GM23338 (cell line): Measurements from ENCODE around the gene KLHL17. TPM values are rescaled to one million over a fixed set of nuclear protein-coding genes. Genes with fewer than 3 reads are reported as not detected.

ENCODE experiments used
- ATAC-seq: fragments of 200-7000 bp; cut with Tn5 transposase; 3 replicates; pipeline ENCODE4 v1.9.1; 2020
- DNase-seq: peaks from one replicate; pipeline ENCODE4 v3.0.0-alpha.2; 2015; ENCODE audit warnings: low spot score
- H2AFZ ChIP-seq: fragments of 200-600 bp; sonication (generic); 2 replicates; pipeline ENCODE4 v1.8.0; 2016; ENCODE audit warnings: antibody characterized with exemption, mild to moderate bottlenecking, moderate library complexity
- H3F3A ChIP-seq: fragments of 200-600 bp; sonication (generic); replicated peaks from 2 replicates; pipeline ENCODE4 v1.8.0; 2017; ENCODE audit warnings: antibody characterized with exemption, mixed run types, low read depth
- H3K27ac ChIP-seq: fragments of 200-600 bp; sonication (generic); 2 replicates; pipeline ENCODE4 v1.6.1; 2016; ENCODE audit warnings: low read depth
- H3K27me3 ChIP-seq: fragments of 200-600 bp; sonication (generic); 2 replicates; pipeline ENCODE4 v1.8.0; 2016; ENCODE audit warnings: mild to moderate bottlenecking, mixed run types, moderate library complexity; ENCODE audit not compliant: insufficient read depth
- H3K36me3 ChIP-seq: fragments of 200-600 bp; sonication (generic); 2 replicates; pipeline ENCODE4 v1.8.0; 2016; ENCODE audit warnings: mild to moderate bottlenecking; ENCODE audit not compliant: insufficient read depth
- H3K4me1 ChIP-seq: fragments of 200-600 bp; sonication (generic); 2 replicates; pipeline ENCODE4 v1.8.0; 2016; ENCODE audit warnings: mild to moderate bottlenecking, moderate library complexity; ENCODE audit not compliant: insufficient read depth
- H3K4me2 ChIP-seq: fragments of 200-600 bp; sonication (generic); 2 replicates; pipeline ENCODE4 v1.7.1; 2017; ENCODE audit warnings: mixed run types
- H3K4me3 ChIP-seq: fragments of 200-600 bp; sonication (generic); 2 replicates; pipeline ENCODE4 v1.6.1; 2016; ENCODE audit warnings: mixed run types
- H3K79me2 ChIP-seq: fragments of 200-600 bp; sonication (generic); replicated peaks from 2 replicates; pipeline ENCODE4 v1.8.0; 2017; ENCODE audit warnings: mild to moderate bottlenecking; ENCODE audit not compliant: insufficient read depth
- H3K9me2 ChIP-seq: fragments of 200-600 bp; sonication (generic); 2 replicates; pipeline ENCODE4 v1.8.0; 2017; ENCODE audit not compliant: insufficient read depth
- H4K20me1 ChIP-seq: fragments of 200-600 bp; sonication (generic); replicated peaks from 2 replicates; pipeline ENCODE4 v1.8.0; 2017; ENCODE audit warnings: mild to moderate bottlenecking; ENCODE audit not compliant: insufficient read depth
- H3K27ac Mint-ChIP-seq: 2 replicates; pipeline ENCODE4 v1.8.0; 2020; ENCODE audit warnings: inconsistent platforms, mild to moderate bottlenecking, moderate library complexity, mixed read lengths
- H3K27me3 Mint-ChIP-seq: 3 replicates; pipeline ENCODE4 v1.8.0; 2022; ENCODE audit warnings: low read depth, mild to moderate bottlenecking, moderate library complexity, mixed read lengths, inconsistent platforms; ENCODE audit not compliant: insufficient read depth, poor library complexity
- H3K36me3 Mint-ChIP-seq: 3 replicates; pipeline ENCODE4 v1.8.0; 2021; ENCODE audit warnings: low read depth, mild to moderate bottlenecking, inconsistent platforms, moderate library complexity, mixed read lengths
- H3K4me1 Mint-ChIP-seq: 3 replicates; pipeline ENCODE4 v1.8.0; 2020; ENCODE audit warnings: mild to moderate bottlenecking, inconsistent platforms, mixed read lengths
- H3K4me3 Mint-ChIP-seq: 3 replicates; pipeline ENCODE4 v1.8.0; 2021; ENCODE audit warnings: moderate library complexity, mild to moderate bottlenecking, inconsistent platforms, mixed read lengths
- H3K9me3 Mint-ChIP-seq: 3 replicates; pipeline ENCODE4 v1.8.0; 2020; ENCODE audit warnings: moderate library complexity, mild to moderate bottlenecking, inconsistent platforms, mixed read lengths
- CREB1 ChIP-seq: fragments of 250-450 bp; sonication (Bioruptor Pico); IDR thresholded peaks from 2 replicates; pipeline ENCODE4 v1.5.0; 2020; ENCODE audit warnings: low read depth, mild to moderate bottlenecking, moderate library complexity
- JUNB ChIP-seq: IDR thresholded peaks from one replicate; pipeline ENCODE4 v1.6.1; 2016; ENCODE audit warnings: antibody characterized with exemption; ENCODE audit not compliant: unreplicated experiment
- NANOG ChIP-seq: IDR thresholded peaks from 2 replicates; pipeline ENCODE4 v1.6.1; 2016; ENCODE audit warnings: antibody characterized with exemption, borderline replicate concordance
- STAT1 ChIP-seq: IDR thresholded peaks from one replicate; pipeline ENCODE4 v1.6.1; 2016; ENCODE audit warnings: antibody characterized with exemption; ENCODE audit not compliant: unreplicated experiment
- ZNF114 ChIP-seq: fragments of 250-450 bp; sonication (Bioruptor Pico); IDR thresholded peaks from 2 replicates; pipeline ENCODE4 v1.5.0; 2020; ENCODE audit warnings: mild to moderate bottlenecking, moderate library complexity
- ZNF331 ChIP-seq: fragments of 250-450 bp; sonication (Bioruptor Pico); IDR thresholded peaks from 2 replicates; pipeline ENCODE4 v1.5.0; 2020; ENCODE audit warnings: low read depth, mild to moderate bottlenecking, moderate library complexity
- polyA plus RNA-seq: library from polyadenylated mRNA; unstranded; fragments of >200 nt; fragmentation: Nextera tagmentation; extraction: Ambion mirVana; gene quantifications from 2 replicates; pipeline ENCODE4 v1.2.1, GENCODE V29; 2016
- total RNA-seq: library from RNA; depleted of rRNA; stranded (reverse); fragments of >200 nt; shearing (Covaris generic); gene quantifications from 2 replicates; pipeline ENCODE4 v1.2.3, GENCODE V29; 2014
- TF ChIP-seq, protein P1 (sequence below): IDR thresholded peaks from 2 replicates; pipeline ENCODE4 v1.6.1; 2016; ENCODE audit warnings: antibody characterized with exemption
- TF ChIP-seq, protein P2 (sequence below): IDR thresholded peaks from one replicate; pipeline ENCODE4 v1.6.1; 2018; ENCODE audit warnings: antibody characterized with exemption; ENCODE audit not compliant: unreplicated experiment
- TF ChIP-seq, protein P3 (sequence below), 2 experiments: fragments of 200-600 bp in 1 of 2; sonication (generic) in 1 of 2; conservative IDR thresholded peaks; 2 replicates each; pipeline versions ENCODE4 v1.5.1 to v1.6.1; 2016 to 2017; ENCODE audit warnings: antibody characterized with exemption in 2 of 2, low read depth in 2 of 2, mild to moderate bottlenecking in 2 of 2, moderate library complexity in 1 of 2

KLHL17 gene
- total and polyA plus RNA-seq, 2 experiments from 2014 or later, result 16.5 to 37.1 TPM

DNA sequence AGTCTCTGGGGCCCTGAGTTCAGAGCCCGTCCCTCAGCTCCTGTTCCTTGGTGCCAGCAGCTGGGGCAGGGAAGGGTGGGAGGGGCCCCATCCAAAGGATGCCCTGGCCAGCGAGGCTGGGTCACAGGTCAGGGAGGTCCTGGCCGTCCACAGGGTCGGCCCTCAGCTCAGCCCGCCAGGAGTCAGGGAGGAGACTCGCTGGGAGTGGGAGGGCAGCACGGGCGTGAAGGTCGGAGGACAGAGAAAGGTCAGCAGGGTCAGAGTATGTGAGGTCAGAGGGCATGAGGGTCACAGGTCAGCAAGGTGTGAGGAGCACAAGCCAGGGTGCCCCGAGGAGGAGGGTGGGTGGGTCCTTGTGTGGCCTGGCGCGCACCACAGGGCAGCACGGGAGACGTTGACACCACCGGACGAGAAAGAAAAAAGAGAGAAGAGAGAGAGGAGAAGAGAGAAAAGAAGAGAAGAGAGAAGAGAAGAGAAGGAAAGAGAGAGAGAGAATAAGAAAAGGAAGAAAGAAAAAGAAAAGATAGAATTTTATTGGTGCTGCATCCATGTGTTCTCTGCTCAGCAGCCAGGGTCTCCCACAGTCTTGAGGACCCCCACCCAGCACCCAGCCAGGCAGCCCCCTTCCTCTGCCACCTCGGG, 14.4 kb downstream of the KLHL17 start:
- Histone ChIP-seq H3K27ac (no peak overlapping the region), H3K27me3 (peaks cover 5% of the 10 kb centered on the region; the same call in 1 of the 2 replicates), H3K4me3 (no peak overlapping the region), H3K4me2 (no peak overlapping the region), H3F3A (no peaks in the 10 kb centered on the region), H3K4me1 (no peaks in the 10 kb centered on the region; the same call in 1 of the 2 replicates), H3K9me2 (no peaks in the 10 kb centered on the region), H4K20me1 (no peaks in the 10 kb centered on the region), H3K79me2 (no peaks in the 10 kb centered on the region), H3K36me3 (no peaks in the 10 kb centered on the region), H2AFZ (no peak overlapping the region)
- Mint-ChIP-seq H3K9me3 (peaks cover 5% of the 10 kb centered on the region), H3K27me3 (peaks cover 19% of the 10 kb centered on the region), H3K4me1 (peaks cover 4% of the 10 kb centered on the region), H3K27ac (no peak overlapping the region), H3K4me3 (no peak overlapping the region), H3K36me3 (peaks cover 5% of the 10 kb centered on the region)
- TF ChIP-seq CREB1 (CRISPR knock-in tag) (no peak), JUNB (no peak), ZNF331 (CRISPR knock-in tag) (no peak), ZNF114 (no peak)
- ATAC-seq, result no peak
- DNase-seq, result no peak

GRCh38 chr1:975365-975764, 15.0 kb downstream of the KLHL17 start:
- Histone ChIP-seq H3K9me2 (no peaks in the 10 kb centered on the region), H3K4me2 (0 out of 2 replicates have a peak overlapping the region, but pooled peaks have one; percentile 78), H3K79me2 (no peaks in the 10 kb centered on the region), H4K20me1 (no peaks in the 10 kb centered on the region), H3F3A (no peaks in the 10 kb centered on the region), H2AFZ (no peak overlapping the region), H3K27ac (no peak overlapping the region), H3K4me1 (no peaks in the 10 kb centered on the region; the same call in 1 of the 2 replicates), H3K4me3 (no peak overlapping the region), H3K27me3 (no peaks in the 10 kb centered on the region), H3K36me3 (no peaks in the 10 kb centered on the region)
- Mint-ChIP-seq H3K9me3 (peaks cover 5% of the 10 kb centered on the region), H3K27ac (no peak overlapping the region), H3K27me3 (peaks cover 19% of the 10 kb centered on the region), H3K4me1 (peaks cover 4% of the 10 kb centered on the region), H3K4me3 (peak overlapping the region; percentile 12; the same call in 1 of the 3 replicates), H3K36me3 (peaks cover 5% of the 10 kb centered on the region)
- ATAC-seq, result no peak
- DNase-seq, result no peak
- no peak for TF ChIP-seq ZNF114
- TF ChIP-seq, protein P1, sequence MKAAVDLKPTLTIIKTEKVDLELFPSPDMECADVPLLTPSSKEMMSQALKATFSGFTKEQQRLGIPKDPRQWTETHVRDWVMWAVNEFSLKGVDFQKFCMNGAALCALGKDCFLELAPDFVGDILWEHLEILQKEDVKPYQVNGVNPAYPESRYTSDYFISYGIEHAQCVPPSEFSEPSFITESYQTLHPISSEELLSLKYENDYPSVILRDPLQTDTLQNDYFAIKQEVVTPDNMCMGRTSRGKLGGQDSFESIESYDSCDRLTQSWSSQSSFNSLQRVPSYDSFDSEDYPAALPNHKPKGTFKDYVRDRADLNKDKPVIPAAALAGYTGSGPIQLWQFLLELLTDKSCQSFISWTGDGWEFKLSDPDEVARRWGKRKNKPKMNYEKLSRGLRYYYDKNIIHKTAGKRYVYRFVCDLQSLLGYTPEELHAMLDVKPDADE, result no peak
- no peak for TF ChIP-seq STAT1
- no peak for TF ChIP-seq JUNB
- no peak for TF ChIP-seq NANOG
- TF ChIP-seq, protein P2, sequence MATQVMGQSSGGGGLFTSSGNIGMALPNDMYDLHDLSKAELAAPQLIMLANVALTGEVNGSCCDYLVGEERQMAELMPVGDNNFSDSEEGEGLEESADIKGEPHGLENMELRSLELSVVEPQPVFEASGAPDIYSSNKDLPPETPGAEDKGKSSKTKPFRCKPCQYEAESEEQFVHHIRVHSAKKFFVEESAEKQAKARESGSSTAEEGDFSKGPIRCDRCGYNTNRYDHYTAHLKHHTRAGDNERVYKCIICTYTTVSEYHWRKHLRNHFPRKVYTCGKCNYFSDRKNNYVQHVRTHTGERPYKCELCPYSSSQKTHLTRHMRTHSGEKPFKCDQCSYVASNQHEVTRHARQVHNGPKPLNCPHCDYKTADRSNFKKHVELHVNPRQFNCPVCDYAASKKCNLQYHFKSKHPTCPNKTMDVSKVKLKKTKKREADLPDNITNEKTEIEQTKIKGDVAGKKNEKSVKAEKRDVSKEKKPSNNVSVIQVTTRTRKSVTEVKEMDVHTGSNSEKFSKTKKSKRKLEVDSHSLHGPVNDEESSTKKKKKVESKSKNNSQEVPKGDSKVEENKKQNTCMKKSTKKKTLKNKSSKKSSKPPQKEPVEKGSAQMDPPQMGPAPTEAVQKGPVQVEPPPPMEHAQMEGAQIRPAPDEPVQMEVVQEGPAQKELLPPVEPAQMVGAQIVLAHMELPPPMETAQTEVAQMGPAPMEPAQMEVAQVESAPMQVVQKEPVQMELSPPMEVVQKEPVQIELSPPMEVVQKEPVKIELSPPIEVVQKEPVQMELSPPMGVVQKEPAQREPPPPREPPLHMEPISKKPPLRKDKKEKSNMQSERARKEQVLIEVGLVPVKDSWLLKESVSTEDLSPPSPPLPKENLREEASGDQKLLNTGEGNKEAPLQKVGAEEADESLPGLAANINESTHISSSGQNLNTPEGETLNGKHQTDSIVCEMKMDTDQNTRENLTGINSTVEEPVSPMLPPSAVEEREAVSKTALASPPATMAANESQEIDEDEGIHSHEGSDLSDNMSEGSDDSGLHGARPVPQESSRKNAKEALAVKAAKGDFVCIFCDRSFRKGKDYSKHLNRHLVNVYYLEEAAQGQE, result no peak
- TF ChIP-seq, protein P3, sequence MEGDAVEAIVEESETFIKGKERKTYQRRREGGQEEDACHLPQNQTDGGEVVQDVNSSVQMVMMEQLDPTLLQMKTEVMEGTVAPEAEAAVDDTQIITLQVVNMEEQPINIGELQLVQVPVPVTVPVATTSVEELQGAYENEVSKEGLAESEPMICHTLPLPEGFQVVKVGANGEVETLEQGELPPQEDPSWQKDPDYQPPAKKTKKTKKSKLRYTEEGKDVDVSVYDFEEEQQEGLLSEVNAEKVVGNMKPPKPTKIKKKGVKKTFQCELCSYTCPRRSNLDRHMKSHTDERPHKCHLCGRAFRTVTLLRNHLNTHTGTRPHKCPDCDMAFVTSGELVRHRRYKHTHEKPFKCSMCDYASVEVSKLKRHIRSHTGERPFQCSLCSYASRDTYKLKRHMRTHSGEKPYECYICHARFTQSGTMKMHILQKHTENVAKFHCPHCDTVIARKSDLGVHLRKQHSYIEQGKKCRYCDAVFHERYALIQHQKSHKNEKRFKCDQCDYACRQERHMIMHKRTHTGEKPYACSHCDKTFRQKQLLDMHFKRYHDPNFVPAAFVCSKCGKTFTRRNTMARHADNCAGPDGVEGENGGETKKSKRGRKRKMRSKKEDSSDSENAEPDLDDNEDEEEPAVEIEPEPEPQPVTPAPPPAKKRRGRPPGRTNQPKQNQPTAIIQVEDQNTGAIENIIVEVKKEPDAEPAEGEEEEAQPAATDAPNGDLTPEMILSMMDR (conservative IDR thresholded peaks at IDR 0.05; ENCODE audit: low read depth in 2 of 2), result no peak
- TF ChIP-seq ZNF331 (CRISPR knock-in tag), result no peak
